ENCODE results near the gene ADAM22.

DNA sequence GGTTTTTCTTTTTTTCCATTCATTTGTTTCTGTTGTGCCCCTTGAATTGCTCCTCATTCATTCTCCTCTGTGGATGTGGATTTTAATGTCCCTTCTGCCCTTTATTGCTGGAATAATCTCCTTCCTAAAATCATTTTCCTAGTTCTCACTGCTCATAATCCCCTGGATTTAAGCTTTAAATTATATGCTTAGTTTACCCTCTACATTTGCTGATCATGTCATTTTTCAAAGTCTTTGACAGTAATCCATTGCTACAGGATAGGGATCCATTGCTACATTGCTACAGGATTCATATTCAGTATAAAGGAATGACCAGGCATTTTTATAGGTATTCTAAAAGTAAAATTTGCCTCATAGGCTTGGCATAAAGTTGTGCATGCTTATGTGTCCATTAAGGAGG, 14.3 kb downstream of the ADAM22 start:
- TF ChIP-seq POLR2A (IDR thresholded peaks at IDR 0.05), result no peak
- TF ChIP-seq, protein P1, sequence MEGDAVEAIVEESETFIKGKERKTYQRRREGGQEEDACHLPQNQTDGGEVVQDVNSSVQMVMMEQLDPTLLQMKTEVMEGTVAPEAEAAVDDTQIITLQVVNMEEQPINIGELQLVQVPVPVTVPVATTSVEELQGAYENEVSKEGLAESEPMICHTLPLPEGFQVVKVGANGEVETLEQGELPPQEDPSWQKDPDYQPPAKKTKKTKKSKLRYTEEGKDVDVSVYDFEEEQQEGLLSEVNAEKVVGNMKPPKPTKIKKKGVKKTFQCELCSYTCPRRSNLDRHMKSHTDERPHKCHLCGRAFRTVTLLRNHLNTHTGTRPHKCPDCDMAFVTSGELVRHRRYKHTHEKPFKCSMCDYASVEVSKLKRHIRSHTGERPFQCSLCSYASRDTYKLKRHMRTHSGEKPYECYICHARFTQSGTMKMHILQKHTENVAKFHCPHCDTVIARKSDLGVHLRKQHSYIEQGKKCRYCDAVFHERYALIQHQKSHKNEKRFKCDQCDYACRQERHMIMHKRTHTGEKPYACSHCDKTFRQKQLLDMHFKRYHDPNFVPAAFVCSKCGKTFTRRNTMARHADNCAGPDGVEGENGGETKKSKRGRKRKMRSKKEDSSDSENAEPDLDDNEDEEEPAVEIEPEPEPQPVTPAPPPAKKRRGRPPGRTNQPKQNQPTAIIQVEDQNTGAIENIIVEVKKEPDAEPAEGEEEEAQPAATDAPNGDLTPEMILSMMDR (IDR thresholded peaks at IDR 0.05), result no peak
